LoVo (cell line): ENCODE data around the gene LRG1.
"Not testable (repeated sequence)": the region's sequence is repeated elsewhere in the genome, so short reads cannot be mapped to it uniquely, and the experiment has no call there.

Experiments
- DNase-seq: peaks from one replicate; pipeline ENCODE4 v3.0.0-alpha.2; 2016; ENCODE audit warnings: low spot score

LRG1 gene

DNA sequence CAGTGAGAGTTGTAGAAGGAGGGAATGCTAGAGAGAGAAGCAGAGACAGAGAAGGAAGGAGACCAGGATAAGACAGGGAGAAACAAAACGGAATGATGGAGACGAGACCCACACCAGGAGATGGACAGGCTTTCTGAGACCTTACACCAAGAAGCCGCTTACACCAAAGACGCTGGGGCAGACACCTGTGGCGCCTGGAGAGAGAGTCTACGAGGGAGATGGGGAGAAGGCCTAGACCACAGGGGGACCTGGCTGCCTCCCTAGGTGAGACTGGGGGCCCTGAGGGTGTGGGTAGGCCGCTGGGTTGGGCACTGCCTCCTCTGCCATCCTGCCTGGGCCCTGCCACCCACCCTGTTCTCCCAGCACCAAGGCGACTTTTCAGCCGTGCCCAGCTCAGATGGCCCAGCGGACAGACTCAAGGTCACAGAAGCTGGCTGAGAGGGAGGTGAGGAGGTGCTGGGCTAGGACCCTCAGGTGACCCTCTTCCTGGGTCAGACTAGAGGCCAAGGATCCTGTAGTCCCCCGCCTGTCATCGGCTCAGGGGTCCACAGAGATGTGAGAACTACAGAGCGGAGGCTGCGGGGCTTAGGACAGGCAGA lies 9.8 kb downstream of the LRG1 start:
- DNase-seq, result no peak

DNA sequence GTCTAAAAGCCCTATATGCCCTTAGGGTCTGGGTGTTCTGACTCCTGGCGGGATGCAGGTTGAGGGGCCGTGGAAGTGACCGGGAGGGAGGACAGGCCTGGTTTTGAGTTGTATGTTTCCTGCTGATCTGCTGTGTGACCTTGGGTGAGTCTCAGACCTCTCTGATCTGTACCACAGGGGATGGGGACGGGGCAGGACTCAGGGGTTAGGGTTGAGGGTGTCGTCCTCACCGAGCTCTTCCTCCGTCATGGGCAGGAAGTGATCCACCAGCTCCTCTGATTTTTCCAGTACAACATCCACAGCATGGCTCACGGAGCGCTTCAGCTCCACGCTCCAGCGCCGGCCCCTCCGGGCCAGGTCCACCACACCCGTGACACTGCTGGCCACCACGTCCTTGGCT lies 11.0 kb downstream of the LRG1 start:
- no peak for DNase-seq

DNA sequence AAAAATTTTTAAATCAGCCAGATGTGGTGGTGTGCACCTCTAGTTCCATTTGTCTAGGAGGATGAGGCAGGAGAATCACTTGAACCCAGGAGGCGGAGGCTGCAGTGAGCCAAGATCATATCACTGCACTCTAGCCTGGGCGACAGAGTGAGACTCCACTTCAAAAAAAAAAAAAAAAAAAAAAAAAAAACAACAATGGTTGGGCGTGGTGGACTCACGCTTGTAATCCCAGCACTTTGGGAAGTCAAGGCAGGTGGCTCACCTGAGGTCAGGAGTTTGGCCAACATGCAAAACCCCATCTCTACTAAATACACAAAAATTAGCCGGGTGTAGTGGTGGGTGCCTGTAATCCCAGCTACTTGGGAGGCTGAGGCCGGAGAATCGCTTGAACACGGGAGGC lies 12.5 kb downstream of the LRG1 start:
- DNase-seq, result not testable (repeated sequence)

DNA sequence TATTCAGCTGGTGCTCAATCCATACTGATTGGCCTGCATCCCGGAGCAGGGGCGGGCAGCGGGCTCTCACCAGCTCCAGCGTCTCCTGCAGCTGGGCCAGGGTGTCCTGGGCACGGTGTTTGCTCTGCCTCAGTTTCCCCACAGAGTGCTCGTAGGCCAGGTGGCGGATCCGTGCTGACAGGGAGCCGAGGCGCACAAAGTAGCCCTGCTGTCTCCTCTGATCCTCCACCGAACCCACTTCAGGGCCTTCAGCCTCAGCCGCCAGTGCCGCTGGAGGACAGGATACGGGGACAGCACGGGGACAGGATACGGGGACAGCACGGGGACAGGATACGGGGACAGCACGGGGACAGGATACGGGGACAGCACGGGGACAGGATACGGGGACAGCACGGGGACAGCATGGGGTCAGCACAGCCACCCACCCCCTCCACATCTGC lies 14.3 kb downstream of the LRG1 start:
- no peak for DNase-seq

DNA sequence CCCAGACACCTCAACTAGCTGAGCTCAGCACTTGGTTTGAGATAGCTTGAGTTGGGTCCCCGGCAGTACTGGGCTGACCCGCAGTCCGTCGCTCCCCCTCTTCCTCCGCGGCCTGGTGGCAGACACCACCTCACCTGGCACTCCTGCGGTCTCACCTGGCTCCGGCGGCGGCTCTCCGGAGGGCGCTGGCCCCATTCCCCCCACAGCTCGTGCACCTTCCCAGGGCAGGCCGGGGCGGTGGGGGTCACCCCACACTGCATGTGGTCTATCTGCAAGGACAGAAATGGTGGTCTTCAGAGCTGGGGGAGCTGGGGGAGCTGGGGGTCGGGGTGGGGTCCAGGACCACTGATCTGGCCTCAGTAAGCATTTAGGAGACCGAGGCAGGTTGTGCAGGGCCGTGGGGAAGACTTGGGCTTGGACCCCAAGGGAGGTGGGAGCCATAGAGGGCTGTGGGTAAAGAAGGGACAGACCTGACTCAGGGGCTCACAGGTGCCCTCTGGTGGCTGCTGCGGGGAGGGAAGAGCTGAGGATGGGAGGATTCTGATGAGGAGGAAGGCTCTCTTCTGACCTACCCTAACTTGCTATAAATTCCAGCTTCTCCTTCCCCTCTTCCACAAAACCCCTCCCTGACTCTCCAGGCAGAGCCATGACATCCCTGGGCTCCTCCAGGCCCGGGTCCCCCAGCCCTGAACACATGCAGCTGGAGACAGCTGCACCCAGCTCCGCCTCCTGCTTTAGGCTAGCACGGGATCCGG lies 14.9 kb downstream of the LRG1 start:
- peak; percentile 35 for DNase-seq

DNA sequence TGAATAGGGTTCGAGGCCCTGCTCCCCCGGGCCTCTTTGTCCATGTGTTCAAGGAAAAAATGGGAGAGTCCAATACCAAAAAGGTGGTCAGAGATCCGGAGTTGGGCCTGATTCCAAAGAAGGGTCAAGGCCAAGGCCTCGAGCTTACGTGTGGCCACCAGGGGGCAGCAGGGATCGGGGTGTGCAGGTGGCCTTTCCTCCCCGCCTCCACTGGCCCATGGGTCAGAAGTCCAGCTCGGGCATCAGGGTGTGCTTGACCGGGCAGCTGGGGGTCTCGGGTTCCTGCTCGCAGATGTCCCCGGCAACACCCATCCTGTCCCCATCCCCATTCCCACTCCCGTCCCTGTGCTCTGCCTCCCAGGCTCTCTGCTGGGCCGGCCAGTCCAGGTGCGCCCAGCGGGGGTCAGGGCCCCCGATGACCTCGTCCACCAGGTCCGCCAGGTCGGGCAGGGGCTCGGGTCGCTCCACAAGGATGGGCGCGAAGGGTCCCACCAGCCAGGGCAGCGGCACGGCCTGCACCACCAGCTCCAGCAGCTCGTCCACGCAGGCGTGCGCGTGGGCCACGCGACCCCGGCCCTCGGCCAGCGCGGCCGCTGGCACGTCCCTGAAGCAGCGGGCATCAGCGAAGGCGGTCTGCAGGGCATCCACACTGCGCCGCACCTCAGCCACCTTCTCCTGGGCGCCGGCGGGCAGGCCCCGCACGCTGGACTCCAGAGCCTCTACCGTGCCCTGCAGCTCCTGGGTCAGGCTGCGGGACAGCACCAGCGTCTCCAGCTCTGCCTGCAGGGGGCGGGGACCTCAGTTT lies 16.3 kb downstream of the LRG1 start:
- peak; percentile 22 for DNase-seq

DNA sequence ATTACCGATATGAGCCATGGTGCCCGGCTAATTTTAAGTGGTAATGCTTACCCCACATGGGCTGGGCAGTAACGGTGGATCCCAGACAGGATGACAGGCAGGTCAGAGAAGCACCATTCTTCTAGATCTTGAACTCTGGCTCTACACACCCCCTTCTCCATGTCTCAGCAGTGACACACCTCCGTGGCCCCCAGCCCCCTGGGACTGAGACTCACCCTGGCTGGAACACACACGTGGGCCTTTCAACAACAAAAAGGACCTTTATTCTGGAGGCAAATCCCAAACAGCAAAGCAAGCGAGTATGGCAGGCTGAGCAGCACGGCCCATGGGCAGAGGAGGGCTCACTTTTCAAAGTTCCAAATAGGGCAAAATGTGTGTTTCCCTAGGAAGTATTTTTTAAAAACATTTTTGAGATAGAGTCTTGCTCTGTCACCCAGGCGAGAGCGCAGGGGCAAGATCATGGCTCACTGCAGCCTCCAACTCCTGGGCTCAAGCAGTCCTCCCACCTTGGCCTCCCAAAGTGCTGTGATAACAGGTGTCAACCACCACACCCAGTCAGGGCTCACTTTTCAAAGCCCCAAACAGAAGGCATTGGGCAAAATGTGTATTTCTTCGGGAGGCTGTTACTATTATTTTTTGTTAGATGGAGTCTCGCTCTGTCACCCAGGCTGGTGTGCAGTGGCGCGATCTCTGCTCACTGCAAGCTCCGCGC lies 17.4 kb downstream of the LRG1 start:
- no peak for DNase-seq

DNA sequence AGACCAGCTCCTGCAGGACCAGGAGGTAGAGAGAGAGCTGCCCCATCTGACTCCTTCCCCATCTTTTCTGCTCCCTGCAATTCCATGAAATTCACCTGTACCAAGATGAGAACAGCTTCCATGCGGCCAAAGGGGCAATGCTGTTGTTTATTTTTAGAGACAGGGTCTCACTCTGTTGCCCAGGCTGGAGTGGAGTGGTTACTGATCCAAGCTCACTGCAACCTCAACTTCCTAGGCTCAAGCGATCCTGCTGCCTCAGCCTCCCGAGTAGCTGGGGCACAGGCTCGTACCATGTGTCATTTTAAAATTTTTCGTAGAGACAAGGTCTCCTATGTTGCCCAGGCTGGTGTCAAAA lies 18.0 kb downstream of the LRG1 start:
- no peak for DNase-seq

DNA sequence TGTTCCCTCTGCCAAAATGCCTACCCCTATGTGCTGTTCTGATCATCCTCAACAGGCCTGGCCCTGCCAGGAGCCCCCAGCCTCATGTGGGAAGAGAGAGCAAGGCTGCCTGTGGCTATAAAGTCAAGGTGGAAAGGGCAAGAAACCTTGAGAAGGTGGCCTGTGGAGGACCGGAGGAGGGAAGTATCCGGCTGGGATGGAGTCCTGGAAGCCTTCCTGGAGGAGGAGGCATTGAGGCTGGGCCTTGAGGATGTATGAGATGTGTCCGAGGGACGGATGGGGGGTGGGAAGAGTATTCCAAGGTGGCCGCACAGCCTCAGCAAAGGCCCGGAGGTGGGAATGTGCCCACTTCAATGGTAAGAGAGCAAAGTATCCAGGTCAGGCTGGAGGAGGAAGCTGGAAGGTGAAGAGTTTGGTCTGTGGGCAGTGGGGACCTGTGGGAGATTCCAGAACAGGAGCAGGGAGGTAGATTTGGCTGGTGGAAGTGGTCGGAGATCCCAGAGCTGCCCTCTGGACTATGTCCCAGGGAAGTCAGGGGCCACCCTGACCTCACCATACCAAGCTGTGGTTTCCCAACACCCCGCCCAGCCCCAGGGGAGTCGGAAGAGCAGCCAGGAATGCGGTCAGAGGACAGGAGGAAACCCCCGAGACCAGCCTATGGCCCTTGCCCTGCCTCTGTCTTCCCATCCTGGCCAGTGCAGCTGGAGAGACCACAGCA lies 18.5 kb downstream of the LRG1 start:
- DNase-seq, result no peak

DNA sequence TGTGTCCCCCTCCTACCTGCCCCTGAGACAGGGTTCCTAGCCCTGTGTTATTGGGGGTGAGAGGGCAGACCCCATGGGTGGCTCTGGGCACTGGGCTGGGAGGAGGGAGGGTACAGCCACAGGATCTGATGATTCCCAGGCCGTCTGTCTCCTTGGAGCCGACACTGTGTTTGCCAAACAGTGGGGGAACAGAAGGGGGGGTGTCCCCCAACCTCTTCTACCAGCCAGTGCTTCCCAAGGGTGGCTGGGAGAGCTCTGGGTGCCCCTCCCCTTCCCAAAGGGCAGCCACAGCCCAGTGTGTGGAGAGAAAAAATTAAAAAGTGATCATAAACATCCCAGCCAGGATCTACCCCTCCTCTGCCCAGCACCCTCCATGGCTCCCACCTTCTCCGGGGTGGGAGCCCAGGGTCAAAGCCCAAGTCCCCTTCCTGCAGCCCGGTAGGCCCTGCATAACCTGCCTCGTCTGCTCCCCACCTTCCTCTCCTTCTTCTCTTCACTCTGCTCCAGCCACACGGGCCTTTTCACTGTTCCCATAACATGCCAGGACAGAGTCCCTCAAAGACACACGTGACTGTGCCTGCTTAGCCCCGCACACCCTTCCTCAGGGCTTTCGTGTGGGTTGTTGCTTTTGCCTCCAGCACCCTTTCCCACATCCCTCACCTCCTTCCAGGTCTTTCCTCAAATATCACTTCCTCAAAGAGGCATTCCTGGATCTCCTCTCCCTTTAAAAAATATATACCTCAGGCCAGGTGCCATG lies 20.1 kb downstream of the LRG1 start:
- DNase-seq, result no peak

DNA sequence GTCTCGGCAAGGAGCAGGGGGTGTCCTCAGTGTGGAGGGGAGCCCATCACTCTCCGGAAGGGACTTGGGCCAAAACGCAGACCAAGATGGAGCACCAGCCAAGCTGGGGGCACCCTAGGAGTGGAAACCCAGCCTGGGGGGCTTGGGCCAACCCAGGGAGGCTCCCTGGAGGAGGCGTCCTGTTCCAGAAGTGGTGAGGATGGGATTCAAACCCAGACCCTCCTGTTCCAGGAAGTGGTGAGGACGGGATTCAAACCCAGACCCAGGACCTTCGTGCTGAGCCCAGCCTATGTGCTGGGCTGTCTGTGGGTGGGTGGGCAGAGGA lies 20.7 kb downstream of the LRG1 start:
- no peak for DNase-seq

DNA sequence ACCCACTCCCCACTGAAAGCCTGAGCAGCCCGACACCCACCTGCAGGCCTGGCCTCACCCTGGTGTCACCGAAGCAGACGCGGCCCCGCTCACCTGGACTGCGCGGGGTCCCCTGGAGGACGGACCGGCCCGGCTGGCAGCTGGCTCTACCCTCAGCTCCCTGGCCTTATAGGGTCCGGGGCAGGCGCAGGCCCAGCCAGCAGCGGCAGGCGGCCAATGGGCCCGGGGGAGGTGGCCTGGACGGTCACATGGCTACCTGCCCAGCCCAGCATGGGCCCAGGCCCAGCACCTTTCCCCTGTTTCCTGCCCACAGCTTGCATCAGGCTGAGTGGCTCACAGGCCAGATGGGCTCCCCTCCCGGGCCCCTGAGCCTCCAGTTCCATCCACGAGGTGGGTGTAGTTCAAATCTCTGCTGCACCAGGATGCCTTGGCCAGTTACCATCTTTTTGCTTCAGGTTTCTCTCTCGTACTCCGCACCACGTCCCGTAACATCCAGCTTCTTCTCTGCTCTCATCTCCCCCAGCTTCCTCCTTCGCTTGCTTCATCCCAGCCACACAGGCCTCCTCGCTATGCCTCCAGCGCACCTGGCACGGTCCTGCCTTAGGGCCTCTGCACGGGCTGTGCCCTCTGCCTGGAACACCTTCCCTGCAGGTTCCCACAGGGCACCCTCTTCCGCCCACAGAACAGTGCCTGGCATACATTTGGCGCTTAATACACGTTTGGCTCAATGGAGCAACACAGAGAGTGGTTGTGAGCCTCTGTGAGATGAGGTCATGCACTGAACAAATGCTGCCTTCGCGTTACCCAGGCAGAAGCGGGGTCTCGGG lies 21.3 kb downstream of the LRG1 start, which contains the start of gene PLIN4:
Gene PLIN4 (minus strand): TSS at position 142 of the 827 bp plus-strand sequence. CDS start 214 bp downstream, outside the sequence.
- no peak for DNase-seq

DNA sequence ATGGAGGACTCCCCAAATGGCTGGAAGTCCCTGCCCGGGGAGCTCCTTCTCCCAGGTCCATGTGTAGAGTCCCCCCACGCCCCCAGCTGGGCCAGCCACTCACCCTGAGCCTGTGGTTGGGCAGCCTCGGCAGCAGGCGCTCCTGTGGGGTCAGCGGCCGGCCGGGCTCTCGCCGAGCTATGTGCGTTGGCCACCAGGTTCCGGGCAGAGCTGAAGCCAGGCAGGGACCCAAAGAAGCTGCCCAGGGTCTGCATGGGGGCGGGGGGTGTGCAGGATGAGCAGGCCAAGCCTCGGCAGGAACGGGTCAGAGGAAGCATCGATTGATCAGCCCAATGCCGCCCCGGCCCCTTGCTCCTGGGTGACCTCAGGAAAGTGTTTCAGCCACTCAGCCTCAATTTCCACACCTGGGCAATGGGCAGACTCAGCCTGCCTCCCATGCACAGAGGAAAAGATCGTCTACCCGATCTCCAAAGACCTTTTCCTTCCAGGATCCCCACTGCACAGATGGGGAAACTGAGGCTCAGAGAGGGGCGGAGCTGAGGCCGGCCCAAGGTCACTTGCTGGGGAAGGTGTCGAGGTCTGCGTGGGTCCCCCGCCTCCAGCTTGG lies 22.3 kb downstream of the LRG1 start:
- no peak for DNase-seq

DNA sequence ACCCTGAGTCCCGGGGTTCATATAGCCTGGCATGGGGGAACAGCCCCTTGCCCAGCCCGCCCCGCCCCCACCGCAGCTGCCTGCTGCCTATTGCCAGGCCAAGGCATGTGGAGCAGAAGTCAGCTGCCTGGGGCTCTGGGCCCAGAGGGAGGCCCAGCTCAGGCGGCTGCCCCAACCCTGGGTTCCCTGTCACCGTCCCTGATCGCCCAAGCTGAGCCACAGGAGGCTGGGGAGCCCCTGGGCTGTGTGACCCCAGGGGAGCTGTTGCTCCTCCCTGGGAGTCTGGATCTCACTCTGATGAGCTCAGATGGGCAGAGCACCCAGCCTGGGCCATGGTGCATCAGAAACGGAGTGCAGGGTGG lies 22.9 kb downstream of the LRG1 start:
- no peak for DNase-seq

DNA sequence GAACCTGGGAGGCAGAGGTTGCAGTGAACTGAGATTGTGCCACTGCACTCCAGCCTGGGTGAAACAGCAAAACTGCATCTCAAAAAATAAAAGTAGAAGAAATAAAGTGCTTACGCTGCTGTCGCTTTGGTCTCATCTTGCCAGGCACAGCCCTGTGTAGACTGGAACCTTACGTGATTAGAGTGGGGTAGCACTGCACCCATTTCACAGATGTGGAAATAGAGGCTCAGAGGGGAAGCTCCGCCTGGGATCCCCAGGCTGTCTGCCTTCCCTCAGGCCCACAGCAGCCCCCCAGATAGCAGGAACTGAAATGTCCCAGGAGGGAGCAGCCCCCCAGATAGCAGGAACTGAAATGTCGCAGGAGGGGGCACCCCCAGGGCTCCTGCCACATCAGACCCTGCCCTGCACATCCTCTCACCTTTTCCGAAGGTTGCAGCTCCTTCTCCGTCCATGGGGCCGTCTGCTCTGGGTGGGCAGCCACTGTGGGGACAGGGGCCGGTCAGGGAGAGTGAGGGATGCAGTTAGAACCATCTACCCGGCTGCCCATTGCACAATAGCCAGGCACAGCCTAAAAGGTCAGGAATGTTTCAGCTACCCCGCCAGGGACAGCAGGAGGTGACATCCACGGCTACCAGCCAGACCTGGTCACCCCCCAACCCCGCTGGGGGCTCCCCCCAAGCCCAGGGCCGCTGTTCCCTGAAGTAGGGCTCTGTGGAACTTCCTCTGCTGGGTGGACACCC lies 23.5 kb downstream of the LRG1 start:
- DNase-seq, result no peak

DNA sequence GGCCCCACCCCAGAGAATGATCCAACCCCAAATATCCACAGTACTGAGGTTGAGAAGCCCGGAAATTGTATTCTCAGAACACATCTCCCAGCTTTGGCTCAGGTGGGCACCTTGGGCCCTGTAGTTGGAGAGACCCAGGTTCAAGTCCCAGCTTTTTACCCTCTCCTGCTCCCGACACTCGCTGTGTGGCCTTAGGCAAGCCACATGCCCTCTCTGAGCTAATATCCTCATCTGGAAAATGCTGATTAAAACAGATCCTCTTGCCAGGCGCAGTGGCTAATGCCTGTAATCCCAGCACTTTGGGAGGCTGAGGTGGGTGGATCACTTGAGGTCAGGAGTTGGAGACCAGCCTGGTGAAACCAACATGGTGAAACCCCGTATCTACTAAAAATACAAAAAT lies 24.1 kb downstream of the LRG1 start:
- no peak for DNase-seq

DNA sequence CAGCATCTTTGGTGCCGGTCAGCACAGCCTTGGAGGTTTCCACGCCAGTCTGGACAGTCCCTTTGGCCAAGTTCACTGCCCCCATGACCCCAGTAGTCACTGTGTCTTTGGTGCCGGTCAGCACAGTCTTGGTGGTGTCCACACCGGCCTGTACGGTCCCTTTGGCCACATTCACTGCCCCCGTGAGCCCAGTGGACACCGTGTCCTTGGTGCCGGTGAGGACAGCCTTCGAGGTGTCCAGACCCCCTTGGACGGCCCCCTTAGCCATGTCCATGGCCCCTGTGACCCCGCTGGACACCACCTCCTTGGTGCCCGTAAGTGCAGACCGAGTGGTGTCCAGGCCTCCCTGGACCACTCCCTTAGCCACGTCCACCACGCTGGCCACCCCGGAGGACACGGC lies 26.6 kb downstream of the LRG1 start:
- no peak for DNase-seq

DNA sequence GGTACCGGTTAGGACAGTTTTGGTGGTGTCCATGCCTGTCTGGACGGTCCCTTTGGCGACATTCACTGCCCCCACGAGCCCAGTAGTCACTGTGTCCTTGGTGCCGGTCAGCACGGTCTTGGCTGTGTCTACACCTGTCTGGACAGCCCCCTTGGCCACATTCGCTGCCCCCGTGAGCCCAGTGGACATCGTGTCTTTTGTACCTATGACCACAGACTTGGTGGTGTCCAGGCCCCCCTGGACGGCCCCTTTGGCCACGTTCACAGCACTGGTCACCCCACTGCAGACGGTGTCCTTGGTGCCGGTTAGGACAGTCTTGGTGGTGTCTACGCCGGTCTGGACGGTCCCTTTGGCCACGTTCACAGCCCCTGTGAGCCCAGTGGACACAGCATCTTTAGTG lies 27.8 kb downstream of the LRG1 start:
- no peak for DNase-seq
